Mesenchymal stem cell (in vitro differentiated cells and primary cell): ENCODE results near the gene SRCAP.

Experiments used
- DNase-seq: peaks from one replicate; pipeline ENCODE4 v3.0.0-alpha.2; 2013
- H2AFZ ChIP-seq: one replicate; pipeline ENCODE4 v1.6.1; 2013; ENCODE audit warnings: low read depth, mild to moderate bottlenecking, control low read depth, inconsistent platforms, low read length, moderate library complexity
- H2AK5ac ChIP-seq: 2 replicates; pipeline ENCODE4 v1.6.1; 2013; ENCODE audit warnings: low read length, moderate library complexity, mild to moderate bottlenecking, inconsistent platforms; ENCODE audit not compliant: severe bottlenecking
- H2BK120ac ChIP-seq: one replicate; pipeline ENCODE4 v1.6.1; 2013; ENCODE audit warnings: low read depth, mild to moderate bottlenecking, inconsistent platforms, low read length, moderate library complexity
- H2BK12ac ChIP-seq, 2 experiments: one replicate each; pipeline ENCODE4 v1.6.1; 2013; ENCODE audit warnings: inconsistent platforms in 2 of 2, low read length in 2 of 2, mild to moderate bottlenecking in 2 of 2, moderate library complexity in 2 of 2, control low read depth in 1 of 2
- H2BK15ac ChIP-seq: one replicate; pipeline ENCODE4 v1.6.1; 2013; ENCODE audit warnings: mild to moderate bottlenecking, low read depth, inconsistent platforms; ENCODE audit not compliant: poor library complexity, severe bottlenecking
- H2BK5ac ChIP-seq: 2 replicates; pipeline ENCODE4 v1.6.1; 2013; ENCODE audit warnings: low read depth, mild to moderate bottlenecking, low read length, control low read depth, inconsistent platforms; ENCODE audit not compliant: poor library complexity, severe bottlenecking
- H3K14ac ChIP-seq, 2 experiments: one replicate each; pipeline ENCODE4 v1.6.1; 2013; ENCODE audit warnings: inconsistent platforms in 2 of 2, low read length in 2 of 2, control low read depth in 1 of 2, mild to moderate bottlenecking in 1 of 2, moderate library complexity in 1 of 2
- H3K18ac ChIP-seq, 2 experiments: one replicate each; pipeline ENCODE4 v1.6.1; 2013; ENCODE audit warnings: inconsistent platforms in 2 of 2, low read length in 2 of 2, control low read depth in 1 of 2, low read depth in 1 of 2, mild to moderate bottlenecking in 1 of 2
- H3K23ac ChIP-seq, 2 experiments: one replicate each; pipeline ENCODE4 v1.6.1; 2013; ENCODE audit warnings: inconsistent platforms in 2 of 2, low read length in 2 of 2, mild to moderate bottlenecking in 2 of 2, moderate library complexity in 2 of 2, control low read depth in 1 of 2
- H3K27ac ChIP-seq: 2 replicates; pipeline ENCODE4 v1.5.1; 2013; ENCODE audit warnings: mild to moderate bottlenecking, moderate library complexity, low read length, control low read depth, inconsistent platforms; ENCODE audit not compliant: poor library complexity, severe bottlenecking
- H3K27me3 ChIP-seq, 2 experiments: 2 replicates each; pipeline versions ENCODE4 v1.6.1 to v1.7.0; 2013; ENCODE audit warnings: low read length in 2 of 2, mild to moderate bottlenecking in 2 of 2, moderate library complexity in 2 of 2, control low read depth in 1 of 2, inconsistent platforms in 1 of 2; ENCODE audit not compliant: control insufficient read depth in 1 of 2, insufficient read depth in 1 of 2
- H3K36me3 ChIP-seq, 2 experiments: 2 replicates each; pipeline versions ENCODE4 v1.6.1 to v1.7.0; 2013; ENCODE audit warnings: low read length in 2 of 2, control low read depth in 1 of 2, inconsistent platforms in 1 of 2, low read depth in 1 of 2, mild to moderate bottlenecking in 1 of 2; ENCODE audit not compliant: insufficient read depth in 2 of 2, control insufficient read depth in 1 of 2
- H3K4ac ChIP-seq, 2 experiments: one replicate each; pipeline ENCODE4 v1.6.1; 2013; ENCODE audit warnings: inconsistent platforms in 2 of 2, low read length in 2 of 2, mild to moderate bottlenecking in 2 of 2, moderate library complexity in 2 of 2, control low read depth in 1 of 2, low read depth in 1 of 2
- H3K4me1 ChIP-seq: 2 replicates; pipeline ENCODE4 v1.6.1; 2013; ENCODE audit warnings: low read depth, low read length, control low read depth; ENCODE audit not compliant: control insufficient read depth, insufficient read depth
- H3K4me2 ChIP-seq: 2 replicates; pipeline ENCODE4 v1.6.1; 2013; ENCODE audit warnings: low read length, mild to moderate bottlenecking, inconsistent platforms; ENCODE audit not compliant: poor library complexity, severe bottlenecking
- H3K4me3 ChIP-seq, 2 experiments: 2 replicates each; pipeline versions ENCODE4 v1.5.1 to v1.7.0; 2013; ENCODE audit warnings: low read length in 2 of 2, mild to moderate bottlenecking in 2 of 2, control low read depth in 1 of 2, low read depth in 1 of 2; ENCODE audit not compliant: insufficient read depth in 1 of 2
- H3K79me1 ChIP-seq: replicated peaks from 2 replicates; pipeline ENCODE4 v1.6.1; 2013; ENCODE audit warnings: mild to moderate bottlenecking, control low read depth, low read length, inconsistent platforms; ENCODE audit not compliant: poor library complexity, severe bottlenecking
- H3K9ac ChIP-seq: 2 replicates; pipeline ENCODE4 v1.7.0; 2013; ENCODE audit warnings: mild to moderate bottlenecking, low read length, moderate library complexity
- H3K9me3 ChIP-seq: 2 replicates; pipeline ENCODE4 v1.7.0; 2013; ENCODE audit warnings: mild to moderate bottlenecking, low read length; ENCODE audit not compliant: control insufficient read depth
- H4K8ac ChIP-seq: one replicate; pipeline ENCODE4 v1.6.1; 2013; ENCODE audit warnings: inconsistent platforms, mild to moderate bottlenecking, low read length, moderate library complexity
- H4K91ac ChIP-seq: one replicate; pipeline ENCODE4 v1.6.1; 2013; ENCODE audit warnings: mild to moderate bottlenecking, low read length, inconsistent platforms
- WGBS: methylation state at CpG from one replicate; pipeline ENCODE4 v1.1.7; 2013; ENCODE audit warnings: mixed read lengths; 5-methylcytosine and 5-hydroxymethylcytosine counted together

SRCAP gene

DNA sequence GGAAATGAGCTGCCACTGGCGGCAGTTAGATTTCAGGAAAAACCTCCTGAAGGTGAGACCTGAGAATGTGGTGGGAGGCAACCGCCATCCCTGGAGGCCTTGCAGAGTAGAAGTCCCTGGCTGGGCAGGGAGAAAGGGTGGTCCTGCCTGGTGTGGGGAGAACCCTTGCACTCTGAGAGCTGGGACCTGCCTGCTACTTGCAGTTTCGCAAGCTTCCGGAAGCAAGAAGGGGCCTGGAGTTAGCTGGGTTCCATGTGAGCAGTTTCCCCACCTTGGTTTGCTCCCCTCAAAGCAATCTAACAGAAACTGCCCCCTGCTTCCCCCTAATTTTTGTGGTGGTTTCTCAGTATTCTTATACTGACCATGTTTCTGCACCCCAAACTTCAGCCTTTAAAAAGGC, 81.6 kb downstream of the SRCAP start:
- 99% methylated on average over 4 of the region's 4 CpGs for WGBS
- Histone ChIP-seq H2BK12ac (no peak overlapping the region), H4K91ac (no peak overlapping the region), H2BK15ac (no peak overlapping the region), H3K14ac (no peak overlapping the region), H3K36me3 (peaks cover 31 to 74% of the 10 kb centered on the region in 2 experiments), H3K4me2 (no peak overlapping the region), H3K4me1 (peaks cover 13% of the 10 kb centered on the region), H3K4me3 (no peak overlapping the region), H2BK120ac (no peak overlapping the region), H2AK5ac (no peak overlapping the region), H3K4ac (no peak overlapping the region), H3K27ac (no peak overlapping the region), H2BK5ac (no peak overlapping the region), H3K18ac (no peak overlapping the region), H2AFZ (no peak overlapping the region), H4K8ac (no peak overlapping the region), H3K9me3 (no peaks in the 10 kb centered on the region), H3K9ac (no peak overlapping the region), H3K27me3 (no peaks in the 10 kb centered on the region), H3K23ac (no peak overlapping the region), H3K79me1 (peaks cover 60% of the 10 kb centered on the region)
- DNase-seq, result no peak

GRCh38 chr16:30782486-30783279, 83.7 kb downstream of the SRCAP start:
- Histone ChIP-seq H3K79me1 (peaks cover 46% of the 10 kb centered on the region), H3K4me3 (no peak overlapping the region), H2AK5ac (no peak overlapping the region), H3K27ac (no peak overlapping the region), H3K4me2 (no peak overlapping the region), H2BK5ac (no peak overlapping the region), H2BK15ac (no peak overlapping the region), H3K4me1 (peaks cover 11% of the 10 kb centered on the region), H2AFZ (no peak overlapping the region), H3K36me3 (peaks cover 31 to 71% of the 10 kb centered on the region in 2 experiments), H3K23ac (no peak overlapping the region), H2BK120ac (no peak overlapping the region), H2BK12ac (no peak overlapping the region), H3K14ac (no peak overlapping the region), H3K9ac (no peak overlapping the region), H4K8ac (no peak overlapping the region), H3K18ac (no peak overlapping the region), H4K91ac (no peak overlapping the region), H3K27me3 (no peaks in the 10 kb centered on the region), H3K4ac (no peak overlapping the region), H3K9me3 (no peaks in the 10 kb centered on the region)
- 98% methylated on average over 63 of the region's 63 CpGs for WGBS
- DNase-seq, result no peak

DNA sequence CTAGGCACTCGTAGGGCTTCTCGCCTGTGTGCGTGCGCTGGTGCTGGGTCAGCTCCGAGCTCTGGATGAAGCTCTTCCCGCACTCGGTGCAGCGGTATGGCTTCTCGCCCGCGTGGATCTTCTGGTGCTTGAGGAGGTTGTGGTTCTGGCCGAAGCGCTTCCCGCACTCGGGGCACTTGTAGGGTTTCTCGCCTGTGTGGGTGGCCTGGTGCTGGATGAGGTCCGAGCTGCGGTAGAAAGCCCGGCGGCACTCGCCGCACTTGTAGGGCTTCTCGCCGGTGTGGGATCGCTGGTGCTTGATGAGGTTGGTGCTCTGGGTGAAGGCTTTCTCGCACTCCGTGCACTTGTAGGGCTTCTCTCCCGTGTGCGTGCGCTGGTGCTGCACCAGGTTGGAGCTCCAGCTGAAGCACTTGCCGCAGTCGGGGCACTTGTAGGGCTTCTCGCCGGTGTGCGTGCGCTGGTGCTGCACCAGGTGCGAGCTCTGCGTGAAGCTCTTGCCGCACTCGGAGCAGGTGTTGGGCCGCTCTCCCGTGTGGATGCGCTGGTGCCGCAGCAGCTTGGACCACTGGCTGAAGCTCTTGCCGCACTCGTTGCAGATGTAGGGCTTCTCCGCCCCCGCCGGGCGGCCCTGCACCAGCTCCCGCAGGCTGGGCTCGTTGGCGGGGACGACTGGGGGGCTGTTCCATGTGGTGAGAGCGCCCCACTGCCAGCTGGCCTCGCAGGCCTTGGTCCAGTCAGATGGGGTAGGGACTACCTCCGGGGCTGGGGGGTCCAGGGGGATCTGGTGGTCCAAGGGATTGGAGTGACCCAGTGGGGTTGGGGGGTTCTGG, 84.5 kb downstream of the SRCAP start:
- no peak overlapping the region for H4K8ac ChIP-seq
- no peak overlapping the region for H2BK12ac ChIP-seq
- H3K4me3 ChIP-seq, result no peak overlapping the region
- WGBS, result 97% methylated on average over 57 of the region's 57 CpGs
- H3K36me3 ChIP-seq, result peaks cover 31 to 65% of the 10 kb centered on the region in 2 experiments
- no peak overlapping the region for H3K18ac ChIP-seq
- H3K4me2 ChIP-seq, result no peak overlapping the region
- H3K23ac ChIP-seq, result no peak overlapping the region
- DNase-seq, result no peak
- no peak overlapping the region for H3K9ac ChIP-seq
- H3K4me1 ChIP-seq, result peaks cover 11% of the 10 kb centered on the region
- no peak overlapping the region for H3K27ac ChIP-seq
- H2BK5ac ChIP-seq, result no peak overlapping the region
- no peaks in the 10 kb centered on the region for H3K27me3 ChIP-seq
- no peak overlapping the region for H2BK120ac ChIP-seq
- H2BK15ac ChIP-seq, result no peak overlapping the region
- no peak overlapping the region for H4K91ac ChIP-seq
- no peak overlapping the region for H3K4ac ChIP-seq
- no peak overlapping the region for H2AK5ac ChIP-seq
- H3K79me1 ChIP-seq, result peaks cover 44% of the 10 kb centered on the region
- no peak overlapping the region for H2AFZ ChIP-seq
- H3K14ac ChIP-seq, result no peak overlapping the region
- no peaks in the 10 kb centered on the region for H3K9me3 ChIP-seq

- Histone ChIP-seq H4K8ac (no peak overlapping the region), H3K36me3 (peaks cover 31 to 58% of the 10 kb centered on the region in 2 experiments), H3K9ac (no peak overlapping the region), H2BK12ac (no peak overlapping the region), H2AK5ac (no peak overlapping the region), H3K23ac (no peak overlapping the region), H3K79me1 (peaks cover 40% of the 10 kb centered on the region), H3K9me3 (no peaks in the 10 kb centered on the region), H2BK15ac (no peak overlapping the region), H3K14ac (no peak overlapping the region), H2BK120ac (no peak overlapping the region), H3K4ac (no peak overlapping the region), H3K18ac (no peak overlapping the region), H2AFZ (no peak overlapping the region), H3K4me2 (no peak overlapping the region), H4K91ac (no peak overlapping the region), H3K27me3 (no peaks in the 10 kb centered on the region), H3K4me3 (no peak overlapping the region), H3K27ac (no peak overlapping the region), H2BK5ac (no peak overlapping the region), H3K4me1 (peaks cover 11% of the 10 kb centered on the region)
- 97% methylated on average over 18 of the region's 18 CpGs for WGBS
- DNase-seq, result no peak
These were observed 85.2 kb downstream of the SRCAP start for GRCh38 chr16:30784215-30784614.
